ENCODE data around the gene GAS2. TPM values are rescaled to one million over a fixed set of nuclear protein-coding genes. Genes with fewer than 3 reads are reported as not detected.
A peak's percentile ranks its signal among the peaks of the same experiment; 100 is the strongest.

Gene GAS2
- total and polyA plus RNA-seq, 11 donors, result 2.7 to 23.0 (median 10.8) TPM

GRCh38 chr11:22768281-22768680 is 101.9 kb downstream of the GAS2 start:
- peak overlapping the region in 1 of 12 donors; percentile 22 for H3K27ac ChIP-seq
- WGBS, 4 donors, result 48 to 70% (median 54%) methylated on average over 1 of the region's 1 CpG

GRCh38 chr11:22769081-22769480 is 102.7 kb downstream of the GAS2 start:
- intact Hi-C loops (cut with DNase I), result no loop called here
- Histone ChIP-seq H3K4me1 (peaks cover 0 to 4% (median 0%) of the 10 kb centered on the region in 12 donors), H3K27ac (no peak overlapping the region), H3K9me3 (no peaks in the 10 kb centered on the region), H3K27me3 (no peaks in the 10 kb centered on the region), H3K36me3 (peaks cover 0 to 4% (median 0%) of the 10 kb centered on the region in 9 donors), H3K4me3 (no peak overlapping the region)
- DNase-seq, result no peak
- TF ChIP-seq POLR2A (IDR thresholded peaks at IDR 0.05), result no peak
- TF ChIP-seq CTCF (IDR thresholded peaks at IDR 0.05), result no peak
- no peak for ATAC-seq
- WGBS, 4 donors, result 81 to 88% (median 85%) methylated on average over 1 of the region's 1 CpG

More at GRCh38 chr11:22768281-22768680, 101.9 kb downstream of the GAS2 start:
- Histone ChIP-seq H3K4me3 (no peak overlapping the region), H3K36me3 (peaks cover 0 to 4% (median 0%) of the 10 kb centered on the region in 9 donors), H3K4me1 (peaks cover 0 to 4% (median 0%) of the 10 kb centered on the region in 12 donors), H3K9me3 (no peaks in the 10 kb centered on the region), H3K27me3 (no peaks in the 10 kb centered on the region)
- ATAC-seq, result peak in 2 of 4 donors; percentile 49 to 53
- no peak for DNase-seq
- TF ChIP-seq POLR2A (IDR thresholded peaks at IDR 0.05), result no peak
- TF ChIP-seq CTCF (IDR thresholded peaks at IDR 0.05), result no peak
- intact Hi-C loops (cut with DNase I), result no loop called here

- Histone ChIP-seq H3K4me1 (no peaks in the 10 kb centered on the region), H3K36me3 (peaks cover 0 to 4% (median 0%) of the 10 kb centered on the region in 9 donors), H3K27ac (no peak overlapping the region), H3K4me3 (no peak overlapping the region), H3K9me3 (no peaks in the 10 kb centered on the region), H3K27me3 (no peaks in the 10 kb centered on the region)
- 84 to 92% (median 86%) methylated on average over 2 of the region's 2 CpGs for WGBS, 4 donors
- no peak for TF ChIP-seq POLR2A (IDR thresholded peaks at IDR 0.05)
- TF ChIP-seq CTCF (IDR thresholded peaks at IDR 0.05), result no peak
- intact Hi-C loops (cut with DNase I), result no loop called here
- ATAC-seq, result no peak
- DNase-seq, result no peak
These were observed 108.3 kb downstream of the GAS2 start for GRCh38 chr11:22774716-22775115.

- H3K36me3 ChIP-seq, result no peaks in the 10 kb centered on the region
- TF ChIP-seq POLR2A (IDR thresholded peaks at IDR 0.05) (no peak), CTCF (IDR thresholded peaks at IDR 0.05) (no peak)
- no peak overlapping the region for H3K4me3 ChIP-seq
- no peaks in the 10 kb centered on the region for H3K9me3 ChIP-seq
- no peak for DNase-seq
- H3K4me1 ChIP-seq, result no peaks in the 10 kb centered on the region
- H3K27me3 ChIP-seq, result no peaks in the 10 kb centered on the region
- H3K27ac ChIP-seq, result no peak overlapping the region
- 73 to 83% (median 80%) methylated on average over 5 of the region's 5 CpGs for WGBS, 4 donors
- no peak for ATAC-seq
- intact Hi-C loops (cut with DNase I), result no loop called here
These were observed 108.8 kb downstream of the GAS2 start for GRCh38 chr11:22775248-22775647.
